D721Med (cell line): Measurements from ENCODE around the gene RNF6.
A peak's percentile ranks its signal among the peaks of the same experiment; 100 is the strongest.

Experiments
- DNase-seq: peaks from one replicate; pipeline ENCODE4 v3.0.0; 2011; ENCODE audit warnings: low spot score; ENCODE audit not compliant: insufficient read length
- FAIRE-seq: peaks from 2 replicates; lab custom pipeline; 2011; peaks lifted over from hg19 to GRCh38; lab: Jason Lieb, UNC
- TF ChIP-seq, protein P1 (sequence below): IDR thresholded peaks from 2 replicates; pipeline ENCODE4 v1.5.1; 2012; ENCODE audit warnings: mild to moderate bottlenecking, control low read depth; ENCODE audit not compliant: insufficient read depth; ENCODE audit errors: missing control alignments

RNF6 gene

DNA sequence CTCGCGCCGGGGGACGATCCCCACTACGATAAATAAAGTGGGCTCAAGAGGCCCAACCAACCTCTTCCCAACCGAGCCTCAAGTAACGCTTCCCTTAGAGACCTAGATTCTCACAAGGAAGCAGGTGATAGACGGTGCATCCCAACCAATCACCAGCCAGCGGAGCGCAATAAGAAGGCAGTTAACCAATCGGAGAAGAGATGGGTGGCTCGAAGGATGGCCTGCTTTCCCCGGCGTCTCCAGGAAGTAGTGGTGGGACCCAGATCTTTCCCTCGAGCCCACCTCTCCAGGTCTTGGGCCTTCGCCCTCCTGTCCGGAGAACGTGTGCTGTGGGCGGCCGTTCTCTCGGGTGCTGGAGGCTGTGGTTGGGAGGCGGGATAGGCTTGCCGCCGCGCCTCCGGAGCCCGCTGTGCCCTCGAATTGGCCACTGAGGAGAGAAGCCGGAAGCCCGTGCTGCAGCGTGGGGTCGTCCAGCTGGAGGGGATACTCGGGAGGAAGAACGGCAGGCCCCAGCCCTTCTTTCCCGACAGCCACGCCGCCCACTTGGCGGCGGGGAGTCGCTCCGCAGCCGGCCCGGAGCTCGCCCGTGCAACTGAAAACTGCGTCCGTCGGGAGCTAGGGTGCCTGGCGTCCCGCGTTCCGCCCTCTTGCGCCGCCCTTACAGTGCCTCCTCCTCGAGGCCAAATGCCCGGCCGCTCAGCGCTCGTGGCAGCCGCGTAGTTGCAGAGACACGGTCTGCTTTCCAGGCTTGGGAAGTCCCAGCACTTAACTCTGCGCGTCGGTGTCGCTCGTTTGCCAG lies at the start of gene RNF6:
Gene RNF6, minus strand, starts transcription at position 594 of the 799 bp plus-strand sequence. CDS start 2,665 bp downstream, outside the sequence.
- FAIRE-seq: no peak
- TF ChIP-seq, protein P1, sequence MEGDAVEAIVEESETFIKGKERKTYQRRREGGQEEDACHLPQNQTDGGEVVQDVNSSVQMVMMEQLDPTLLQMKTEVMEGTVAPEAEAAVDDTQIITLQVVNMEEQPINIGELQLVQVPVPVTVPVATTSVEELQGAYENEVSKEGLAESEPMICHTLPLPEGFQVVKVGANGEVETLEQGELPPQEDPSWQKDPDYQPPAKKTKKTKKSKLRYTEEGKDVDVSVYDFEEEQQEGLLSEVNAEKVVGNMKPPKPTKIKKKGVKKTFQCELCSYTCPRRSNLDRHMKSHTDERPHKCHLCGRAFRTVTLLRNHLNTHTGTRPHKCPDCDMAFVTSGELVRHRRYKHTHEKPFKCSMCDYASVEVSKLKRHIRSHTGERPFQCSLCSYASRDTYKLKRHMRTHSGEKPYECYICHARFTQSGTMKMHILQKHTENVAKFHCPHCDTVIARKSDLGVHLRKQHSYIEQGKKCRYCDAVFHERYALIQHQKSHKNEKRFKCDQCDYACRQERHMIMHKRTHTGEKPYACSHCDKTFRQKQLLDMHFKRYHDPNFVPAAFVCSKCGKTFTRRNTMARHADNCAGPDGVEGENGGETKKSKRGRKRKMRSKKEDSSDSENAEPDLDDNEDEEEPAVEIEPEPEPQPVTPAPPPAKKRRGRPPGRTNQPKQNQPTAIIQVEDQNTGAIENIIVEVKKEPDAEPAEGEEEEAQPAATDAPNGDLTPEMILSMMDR: no peak
- DNase-seq: peak; percentile 83

DNA sequence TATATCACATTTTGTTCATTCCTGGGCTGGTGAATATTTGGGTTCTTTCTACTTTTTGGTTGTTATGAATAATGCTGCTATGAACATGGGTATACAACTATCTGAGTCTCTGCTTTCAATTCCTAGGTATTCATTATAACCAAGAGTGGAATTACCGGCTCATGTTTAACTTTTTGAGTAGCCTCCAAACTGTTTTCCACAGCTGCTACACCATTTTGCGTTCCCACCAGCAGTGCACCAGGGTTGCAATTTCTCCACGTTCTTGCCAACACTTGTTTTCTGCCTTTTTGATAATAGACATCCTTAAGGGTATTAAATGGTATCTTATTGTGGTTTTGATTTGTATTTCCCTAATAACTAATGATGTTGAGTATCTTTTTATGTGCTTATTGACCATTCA lies 48.6 kb upstream of the RNF6 start:
- FAIRE-seq: no peak

DNA sequence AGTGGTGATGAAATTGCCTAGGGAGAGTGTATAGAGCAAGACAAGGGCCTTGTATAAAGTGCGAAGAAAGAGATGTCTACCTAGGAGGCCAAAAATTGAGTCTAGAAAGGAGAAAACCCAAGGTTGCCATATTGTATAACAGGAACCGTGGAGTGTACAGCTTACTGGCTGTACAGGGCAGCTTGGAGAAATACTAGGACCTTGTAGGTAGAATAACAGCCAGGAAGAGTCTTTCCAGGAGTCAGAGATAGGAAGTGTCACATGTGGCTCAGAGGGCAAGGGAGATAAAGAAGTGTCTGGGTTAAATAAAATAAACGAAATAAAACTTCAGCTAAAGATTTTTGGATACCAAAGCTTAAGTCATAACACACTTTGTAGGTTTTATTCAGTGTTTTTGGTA lies 44.2 kb upstream of the RNF6 start:
- DNase-seq (no peak), FAIRE-seq (no peak)
- TF ChIP-seq, protein P1: no peak

More for the DNA sequence above, 48.6 kb upstream of the RNF6 start:
- DNase-seq: no peak
- TF ChIP-seq, protein P1: no peak

DNA sequence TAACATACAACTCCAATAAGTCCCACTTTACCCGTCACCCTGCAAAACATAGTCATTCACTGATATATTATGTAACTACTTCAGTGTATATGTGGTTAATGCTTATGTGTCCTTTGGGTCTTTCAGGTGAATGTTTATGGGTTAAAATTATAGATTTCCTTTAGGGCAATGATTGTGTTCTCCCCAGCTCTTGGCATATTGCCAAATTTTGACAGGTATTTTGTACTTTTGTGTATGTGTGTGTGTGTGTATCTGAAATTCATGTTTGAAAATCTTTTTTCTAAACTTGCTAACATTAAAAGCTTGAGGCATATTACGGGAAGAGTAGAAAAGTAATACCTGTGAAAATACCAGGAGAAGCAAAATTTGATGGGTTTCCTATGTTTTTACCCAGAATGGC lies 40.0 kb upstream of the RNF6 start:
- DNase-seq (no peak), FAIRE-seq (no peak)
- TF ChIP-seq, protein P1: no peak

DNA sequence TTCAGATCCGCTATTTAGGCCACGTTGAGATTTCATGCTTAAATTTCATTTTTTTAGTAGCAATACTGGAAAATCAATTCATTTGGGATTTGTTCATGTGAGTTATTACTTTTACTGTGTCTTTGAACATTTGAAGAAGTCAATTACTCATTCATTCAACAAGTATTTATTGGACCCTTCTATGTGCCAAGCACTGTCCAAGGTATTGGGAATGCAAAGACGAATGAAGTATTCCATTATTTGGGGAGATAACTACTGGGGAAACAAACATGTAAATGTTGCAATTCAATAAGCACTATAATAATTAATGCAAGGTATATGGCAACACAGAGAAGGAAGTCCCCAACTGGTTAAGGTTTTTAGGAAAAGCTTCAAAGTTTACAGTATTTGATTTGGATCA lies 37.5 kb upstream of the RNF6 start:
- FAIRE-seq (no peak), DNase-seq (no peak)
- TF ChIP-seq, protein P1: no peak

DNA sequence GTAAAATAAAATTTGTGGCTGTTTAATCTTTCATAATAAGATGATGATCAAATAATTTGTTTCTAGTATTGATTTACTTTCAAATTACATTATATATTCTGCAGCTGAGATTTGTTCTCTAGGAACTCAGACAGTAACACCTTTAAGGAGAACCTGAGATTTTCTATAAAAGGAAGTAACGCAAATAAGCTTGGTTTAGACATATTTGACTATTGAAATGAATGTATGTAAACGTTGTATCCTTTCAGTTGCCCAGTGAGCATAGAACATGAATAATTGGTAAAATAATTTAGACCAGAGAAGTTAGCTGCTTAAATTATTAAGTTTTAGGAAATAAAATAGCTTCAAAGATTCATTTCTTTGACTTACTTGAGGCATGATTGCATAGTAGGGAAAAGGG lies 34.9 kb upstream of the RNF6 start:
- DNase-seq: no peak
- no peak for FAIRE-seq
- TF ChIP-seq, protein P1: no peak

DNA sequence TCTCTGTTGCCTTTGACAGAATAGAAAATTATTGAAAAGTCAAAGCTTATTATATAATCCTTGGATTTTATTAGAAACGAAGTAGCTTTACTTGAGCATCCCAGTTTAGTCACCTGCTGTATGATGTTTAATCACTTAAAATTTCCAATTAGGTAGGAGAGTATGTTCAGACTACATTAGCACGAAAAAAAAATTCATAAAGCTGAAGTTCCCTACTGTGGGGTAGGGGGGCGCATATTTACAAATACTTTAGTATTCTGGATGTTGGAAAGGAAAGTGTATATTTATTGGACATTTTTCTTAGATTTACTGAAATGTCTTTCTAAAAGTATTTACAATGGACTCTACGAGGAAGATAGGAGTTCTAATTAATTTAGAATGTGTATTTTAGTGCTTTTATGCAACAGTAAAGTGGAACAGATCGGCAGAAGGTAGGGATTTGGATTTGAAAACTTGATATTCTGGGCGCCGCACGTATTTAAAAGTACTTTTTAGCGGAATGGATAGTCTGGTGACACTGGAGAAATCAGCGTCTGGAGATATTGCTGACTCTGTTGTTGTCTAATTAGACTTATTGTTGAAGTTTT lies 33.7 kb upstream of the RNF6 start:
- TF ChIP-seq, protein P1: peak; percentile 39
- FAIRE-seq (no peak), DNase-seq (no peak)
